ENCODE results near the gene TNFAIP8.

Gene TNFAIP8

DNA sequence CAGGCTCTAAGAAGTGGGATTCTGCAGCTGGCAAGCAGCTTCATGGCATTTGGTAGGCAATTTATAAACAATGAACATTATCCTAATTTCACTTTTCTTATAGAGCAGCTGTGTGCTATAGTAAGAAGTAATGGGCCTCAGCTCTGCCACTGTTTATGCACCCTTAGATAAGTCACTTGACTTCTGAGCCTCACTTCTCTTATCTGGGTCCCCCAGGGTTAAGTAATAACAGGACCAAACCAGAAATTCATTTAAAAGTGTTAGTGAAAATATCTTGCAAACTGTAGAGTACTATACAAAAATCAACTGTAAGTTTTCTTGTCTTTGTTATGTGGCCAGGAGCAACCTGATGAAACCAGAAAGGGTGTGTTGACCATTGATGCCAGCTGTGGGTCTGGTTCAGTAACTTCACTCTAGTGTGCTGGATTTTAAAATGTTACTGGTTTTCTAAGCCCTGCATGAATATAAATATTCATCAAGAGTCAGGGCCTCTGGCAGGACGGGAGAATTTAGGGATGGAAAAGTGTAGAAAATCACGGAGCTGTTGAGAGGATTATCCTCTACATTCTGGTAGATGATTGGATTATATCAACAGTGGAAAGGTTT is 24.2 kb downstream of the TNFAIP8 start:
- no peak overlapping the region for H3K56ac ChIP-seq (ENCODE audit: low read length)
- H4K5ac ChIP-seq (ENCODE audit: low read length), result no peak overlapping the region
- H3K79me1 ChIP-seq (ENCODE audit: low read length), result no peaks in the 10 kb centered on the region
- no peak overlapping the region for H3K9ac ChIP-seq (ENCODE audit: low read length)
- no peak overlapping the region for H2BK15ac ChIP-seq (replicated peaks; ENCODE audit: low read depth)
- no peaks in the 10 kb centered on the region for H3K36me3 ChIP-seq (ENCODE audit: control insufficient read depth, insufficient read depth, low read length)
- no peak overlapping the region for H3K4me3 ChIP-seq (ENCODE audit: low read length)
- H3K27me3 ChIP-seq (ENCODE audit: insufficient read depth, low read length, poor library complexity), result no peaks in the 10 kb centered on the region
- H3K79me2 ChIP-seq (ENCODE audit: control insufficient read depth, insufficient read depth, low read length), result no peaks in the 10 kb centered on the region
- H2AK5ac ChIP-seq (ENCODE audit: low read length), result no peak overlapping the region
- no CpG with 5 or more reads among the region's 2 CpGs for WGBS (ENCODE audit: extremely low coverage, insufficient coverage, low lambda C conversion rate)
- H3K4me1 ChIP-seq (ENCODE audit: control insufficient read depth, low read depth, low read length), result no peaks in the 10 kb centered on the region
- no peak overlapping the region for H3K4me2 ChIP-seq (ENCODE audit: low read length)
- no peak overlapping the region for H3K27ac ChIP-seq (ENCODE audit: low read depth, low read length)
- no peak overlapping the region for H3K23ac ChIP-seq (ENCODE audit: low read length)
- H3K4ac ChIP-seq (ENCODE audit: low read depth, low read length), result no peak overlapping the region
- H2BK5ac ChIP-seq (ENCODE audit: low read length), result no peak overlapping the region
- no peak overlapping the region for H2BK120ac ChIP-seq (ENCODE audit: low read depth, low read length)
- no peak overlapping the region for H3K18ac ChIP-seq (ENCODE audit: low read length)
- no peak overlapping the region for H4K8ac ChIP-seq (ENCODE audit: low read depth, low read length)
- DNase-seq, result no peak

GRCh38 chr5:119382169-119382568 is 26.4 kb downstream of the TNFAIP8 start:
- Histone ChIP-seq H3K9ac (ENCODE audit: low read length) (no peak overlapping the region), H3K23ac (ENCODE audit: low read length) (no peak overlapping the region), H4K5ac (ENCODE audit: low read length) (no peak overlapping the region), H3K4ac (ENCODE audit: low read depth, low read length) (no peak overlapping the region), H4K8ac (ENCODE audit: low read depth, low read length) (no peak overlapping the region), H3K4me1 (ENCODE audit: control insufficient read depth, low read depth, low read length) (no peaks in the 10 kb centered on the region), H2AK5ac (ENCODE audit: low read length) (no peak overlapping the region), H2BK120ac (ENCODE audit: low read depth, low read length) (no peak overlapping the region), H2BK5ac (ENCODE audit: low read length) (no peak overlapping the region), H3K27me3 (ENCODE audit: insufficient read depth, low read length, poor library complexity) (no peaks in the 10 kb centered on the region), H2BK15ac (replicated peaks; ENCODE audit: low read depth) (no peak overlapping the region), H3K27ac (ENCODE audit: low read depth, low read length) (no peak overlapping the region), H3K36me3 (ENCODE audit: control insufficient read depth, insufficient read depth, low read length) (no peaks in the 10 kb centered on the region), H3K79me2 (ENCODE audit: control insufficient read depth, insufficient read depth, low read length) (no peaks in the 10 kb centered on the region), H3K4me3 (ENCODE audit: low read length) (no peak overlapping the region), H3K56ac (ENCODE audit: low read length) (no peak overlapping the region), H3K4me2 (ENCODE audit: low read length) (no peak overlapping the region), H3K79me1 (ENCODE audit: low read length) (no peaks in the 10 kb centered on the region), H3K18ac (ENCODE audit: low read length) (no peak overlapping the region)
- WGBS (ENCODE audit: extremely low coverage, insufficient coverage, low lambda C conversion rate), result no CpG with 5 or more reads among the region's 3 CpGs
- DNase-seq, result no peak

DNA sequence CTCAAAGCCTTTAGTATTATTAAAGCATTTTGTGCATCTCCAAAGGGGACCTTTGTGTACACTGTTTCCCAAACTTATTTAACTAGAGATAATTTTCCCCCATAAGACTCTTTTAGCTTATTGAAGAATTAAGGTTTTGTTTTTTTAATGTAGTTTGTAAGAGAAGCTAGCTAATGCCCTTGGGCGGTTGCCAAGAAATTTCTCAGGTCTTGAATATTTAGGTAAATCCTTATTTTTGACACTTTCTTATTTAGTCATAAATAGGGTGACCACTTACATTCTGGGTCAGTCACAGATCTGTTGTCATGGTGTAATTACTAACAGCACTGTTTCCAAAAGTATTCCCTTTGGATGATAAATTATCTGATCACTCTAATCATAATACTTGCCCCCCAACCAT is 27.2 kb downstream of the TNFAIP8 start:
- H3K4me2 ChIP-seq (ENCODE audit: low read length), result no peak overlapping the region
- H2BK120ac ChIP-seq (ENCODE audit: low read depth, low read length), result no peak overlapping the region
- no peak overlapping the region for H3K27ac ChIP-seq (ENCODE audit: low read depth, low read length)
- no peak overlapping the region for H3K56ac ChIP-seq (ENCODE audit: low read length)
- H3K79me2 ChIP-seq (ENCODE audit: control insufficient read depth, insufficient read depth, low read length), result no peaks in the 10 kb centered on the region
- no peaks in the 10 kb centered on the region for H3K79me1 ChIP-seq (ENCODE audit: low read length)
- no peak overlapping the region for H3K4ac ChIP-seq (ENCODE audit: low read depth, low read length)
- H2AK5ac ChIP-seq (ENCODE audit: low read length), result no peak overlapping the region
- H3K27me3 ChIP-seq (ENCODE audit: insufficient read depth, low read length, poor library complexity), result no peaks in the 10 kb centered on the region
- DNase-seq, result no peak
- H2BK5ac ChIP-seq (ENCODE audit: low read length), result no peak overlapping the region
- no peak overlapping the region for H3K9ac ChIP-seq (ENCODE audit: low read length)
- WGBS (ENCODE audit: extremely low coverage, insufficient coverage, low lambda C conversion rate), result no CpG with 5 or more reads among the region's 1 CpG
- no peak overlapping the region for H4K8ac ChIP-seq (ENCODE audit: low read depth, low read length)
- H4K5ac ChIP-seq (ENCODE audit: low read length), result no peak overlapping the region
- H3K23ac ChIP-seq (ENCODE audit: low read length), result no peak overlapping the region
- no peak overlapping the region for H3K4me3 ChIP-seq (ENCODE audit: low read length)
- H3K4me1 ChIP-seq (ENCODE audit: control insufficient read depth, low read depth, low read length), result no peaks in the 10 kb centered on the region
- no peak overlapping the region for H3K18ac ChIP-seq (ENCODE audit: low read length)
- H2BK15ac ChIP-seq (replicated peaks; ENCODE audit: low read depth), result no peak overlapping the region
- H3K36me3 ChIP-seq (ENCODE audit: control insufficient read depth, insufficient read depth, low read length), result no peaks in the 10 kb centered on the region

DNA sequence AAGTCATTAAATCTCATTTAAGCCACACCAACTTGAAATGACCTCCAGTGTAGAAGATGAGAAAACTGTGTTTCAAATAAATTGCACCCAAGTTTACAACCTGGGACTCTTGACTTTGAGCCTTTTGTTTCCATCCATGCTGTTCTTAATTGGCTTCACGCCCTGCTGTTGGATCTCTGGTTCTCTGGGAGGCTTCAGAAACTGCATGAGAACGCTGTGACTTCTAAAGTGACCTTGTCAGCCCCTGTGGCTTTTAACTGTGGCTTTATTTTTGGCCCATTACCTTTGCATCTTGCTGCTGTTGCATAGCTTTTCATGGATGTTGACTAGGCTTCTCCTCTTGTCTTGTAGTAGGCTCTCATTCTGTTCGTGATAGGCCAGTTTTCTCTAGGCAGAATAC is 29.3 kb downstream of the TNFAIP8 start:
- no peak overlapping the region for H3K4me3 ChIP-seq (ENCODE audit: low read length)
- peak; percentile 23 for DNase-seq
- H3K56ac ChIP-seq (ENCODE audit: low read length), result no peak overlapping the region
- WGBS (ENCODE audit: extremely low coverage, insufficient coverage, low lambda C conversion rate), result no CpG with 5 or more reads among the region's 3 CpGs
- H3K4me2 ChIP-seq (ENCODE audit: low read length), result no peak overlapping the region
- no peak overlapping the region for H2BK15ac ChIP-seq (replicated peaks; ENCODE audit: low read depth)
- no peak overlapping the region for H3K18ac ChIP-seq (ENCODE audit: low read length)
- H3K79me2 ChIP-seq (ENCODE audit: control insufficient read depth, insufficient read depth, low read length), result no peaks in the 10 kb centered on the region
- H2BK120ac ChIP-seq (ENCODE audit: low read depth, low read length), result no peak overlapping the region
- H4K5ac ChIP-seq (ENCODE audit: low read length), result no peak overlapping the region
- no peak overlapping the region for H2BK5ac ChIP-seq (ENCODE audit: low read length)
- peak overlapping the region; percentile 13 for H3K9ac ChIP-seq (ENCODE audit: low read length)
- no peak overlapping the region for H2AK5ac ChIP-seq (ENCODE audit: low read length)
- H3K4ac ChIP-seq (ENCODE audit: low read depth, low read length), result no peak overlapping the region
- H3K27me3 ChIP-seq (ENCODE audit: insufficient read depth, low read length, poor library complexity), result no peaks in the 10 kb centered on the region
- no peak overlapping the region for H3K27ac ChIP-seq (ENCODE audit: low read depth, low read length)
- H3K4me1 ChIP-seq (ENCODE audit: control insufficient read depth, low read depth, low read length), result no peaks in the 10 kb centered on the region
- H4K8ac ChIP-seq (ENCODE audit: low read depth, low read length), result no peak overlapping the region
- H3K23ac ChIP-seq (ENCODE audit: low read length), result no peak overlapping the region
- H3K79me1 ChIP-seq (ENCODE audit: low read length), result no peaks in the 10 kb centered on the region
- no peaks in the 10 kb centered on the region for H3K36me3 ChIP-seq (ENCODE audit: control insufficient read depth, insufficient read depth, low read length)

DNA sequence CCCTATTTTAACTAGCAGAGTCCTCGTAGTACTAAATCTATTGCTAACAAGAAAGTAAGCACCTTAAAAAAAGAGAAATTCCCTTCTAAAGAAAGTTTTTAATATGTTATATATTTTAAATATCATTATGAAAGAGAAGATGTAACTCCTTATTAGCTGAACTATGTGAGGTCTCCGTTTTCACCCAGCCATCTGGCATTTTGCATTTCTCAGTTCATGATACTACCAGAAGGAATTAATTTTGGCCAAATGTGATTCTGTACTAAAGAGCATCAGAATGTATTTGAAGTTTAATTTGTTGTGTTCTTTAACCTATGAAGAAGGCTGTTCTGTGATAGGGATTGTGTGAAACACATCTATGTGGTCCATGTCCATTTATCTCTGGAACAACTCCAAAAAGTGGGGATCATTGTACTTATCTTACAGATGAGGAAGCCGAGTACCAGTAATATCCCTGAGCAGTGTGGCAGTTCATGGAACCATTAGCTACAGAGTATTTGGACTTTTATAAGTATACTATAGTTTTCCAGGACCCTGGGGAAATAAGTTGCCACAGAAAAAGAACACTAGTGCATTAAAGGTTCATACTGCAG is 29.8 kb downstream of the TNFAIP8 start:
- no peak for DNase-seq
- no CpG with 5 or more reads among the region's 3 CpGs for WGBS (ENCODE audit: extremely low coverage, insufficient coverage, low lambda C conversion rate)

More for the DNA sequence above, 29.8 kb downstream of the TNFAIP8 start:
- H3K4ac ChIP-seq (ENCODE audit: low read depth, low read length), result no peak overlapping the region
- no peaks in the 10 kb centered on the region for H3K27me3 ChIP-seq (ENCODE audit: insufficient read depth, low read length, poor library complexity)
- H3K79me2 ChIP-seq (ENCODE audit: control insufficient read depth, insufficient read depth, low read length), result no peaks in the 10 kb centered on the region
- no peak overlapping the region for H2AK5ac ChIP-seq (ENCODE audit: low read length)
- no peak overlapping the region for H3K4me3 ChIP-seq (ENCODE audit: low read length)
- H3K27ac ChIP-seq (ENCODE audit: low read depth, low read length), result no peak overlapping the region
- no peak overlapping the region for H3K23ac ChIP-seq (ENCODE audit: low read length)
- H2BK120ac ChIP-seq (ENCODE audit: low read depth, low read length), result no peak overlapping the region
- H3K9ac ChIP-seq (ENCODE audit: low read length), result no peak overlapping the region
- H3K79me1 ChIP-seq (ENCODE audit: low read length), result no peaks in the 10 kb centered on the region
- no peak overlapping the region for H3K18ac ChIP-seq (ENCODE audit: low read length)
- no peak overlapping the region for H4K8ac ChIP-seq (ENCODE audit: low read depth, low read length)
- H3K4me1 ChIP-seq (ENCODE audit: control insufficient read depth, low read depth, low read length), result no peaks in the 10 kb centered on the region
- H3K36me3 ChIP-seq (ENCODE audit: control insufficient read depth, insufficient read depth, low read length), result no peaks in the 10 kb centered on the region
- H3K56ac ChIP-seq (ENCODE audit: low read length), result no peak overlapping the region
- H4K5ac ChIP-seq (ENCODE audit: low read length), result no peak overlapping the region
- no peak overlapping the region for H2BK15ac ChIP-seq (replicated peaks; ENCODE audit: low read depth)
- H3K4me2 ChIP-seq (ENCODE audit: low read length), result no peak overlapping the region
- no peak overlapping the region for H2BK5ac ChIP-seq (ENCODE audit: low read length)

Data from mesendoderm (in vitro differentiated cells).